Subcutaneous adipose tissue (tissue), 4 donors: Measurements from ENCODE around the gene OR5J2. TPM values are rescaled to one million over a fixed set of nuclear protein-coding genes. Genes with fewer than 3 reads are reported as not detected.

Experiments
- total RNA-seq, 4 donors: library from RNA; depleted of rRNA; stranded (reverse); fragments of >200 nt; gene quantifications; one replicate each; pipeline ENCODE4 v1.1.0, GENCODE V29; 2016
- TF ChIP-seq, protein P1 (sequence below): fragments of 450-650 bp; IDR thresholded peaks from one replicate; pipeline ENCODE4 v1.5.1; 2016; ENCODE audit warnings: low read depth, mild to moderate bottlenecking, control low read depth, antibody characterized with exemption, moderate library complexity

The OR5J2 gene
- total RNA-seq, 4 donors from 2014 or later = not detected

DNA sequence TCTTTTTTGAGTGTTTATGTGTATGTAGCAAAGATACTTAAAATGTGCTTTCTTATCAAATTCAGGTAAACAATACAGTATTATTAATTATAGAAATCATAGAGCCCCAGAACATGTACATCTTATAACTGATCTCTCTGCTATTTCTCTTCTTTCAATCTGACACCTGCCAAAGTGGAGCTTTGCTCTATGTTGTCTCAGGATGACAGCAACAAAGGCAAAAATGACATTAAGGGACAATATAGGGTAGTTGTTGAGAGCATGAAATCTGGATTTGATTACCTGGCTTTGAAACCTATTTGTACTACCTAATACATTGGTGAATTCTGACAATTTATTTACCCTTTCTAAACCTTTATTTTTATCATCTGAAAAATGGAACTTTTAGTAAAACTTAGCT lies 7.0 kb downstream of the OR5J2 start:
- TF ChIP-seq, protein P1, sequence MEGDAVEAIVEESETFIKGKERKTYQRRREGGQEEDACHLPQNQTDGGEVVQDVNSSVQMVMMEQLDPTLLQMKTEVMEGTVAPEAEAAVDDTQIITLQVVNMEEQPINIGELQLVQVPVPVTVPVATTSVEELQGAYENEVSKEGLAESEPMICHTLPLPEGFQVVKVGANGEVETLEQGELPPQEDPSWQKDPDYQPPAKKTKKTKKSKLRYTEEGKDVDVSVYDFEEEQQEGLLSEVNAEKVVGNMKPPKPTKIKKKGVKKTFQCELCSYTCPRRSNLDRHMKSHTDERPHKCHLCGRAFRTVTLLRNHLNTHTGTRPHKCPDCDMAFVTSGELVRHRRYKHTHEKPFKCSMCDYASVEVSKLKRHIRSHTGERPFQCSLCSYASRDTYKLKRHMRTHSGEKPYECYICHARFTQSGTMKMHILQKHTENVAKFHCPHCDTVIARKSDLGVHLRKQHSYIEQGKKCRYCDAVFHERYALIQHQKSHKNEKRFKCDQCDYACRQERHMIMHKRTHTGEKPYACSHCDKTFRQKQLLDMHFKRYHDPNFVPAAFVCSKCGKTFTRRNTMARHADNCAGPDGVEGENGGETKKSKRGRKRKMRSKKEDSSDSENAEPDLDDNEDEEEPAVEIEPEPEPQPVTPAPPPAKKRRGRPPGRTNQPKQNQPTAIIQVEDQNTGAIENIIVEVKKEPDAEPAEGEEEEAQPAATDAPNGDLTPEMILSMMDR = no peak

DNA sequence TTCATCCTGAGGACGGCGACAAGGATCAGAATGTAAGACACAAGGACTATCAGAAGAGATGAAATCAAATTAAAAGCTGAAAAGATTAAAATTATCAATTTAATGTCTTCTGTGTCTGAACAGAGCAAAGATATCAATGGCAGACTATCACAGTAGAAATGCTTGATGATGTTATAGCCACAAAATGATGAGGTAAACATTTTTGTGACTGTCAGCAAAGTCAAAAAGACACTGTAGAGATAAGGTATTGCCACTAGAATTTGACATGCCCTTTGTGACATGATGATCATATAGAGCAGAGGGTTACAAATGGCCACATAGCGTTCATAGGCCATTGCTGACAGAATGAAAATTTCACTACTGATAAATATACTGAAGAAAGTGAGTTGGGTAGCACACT lies 12.2 kb downstream of the OR5J2 start:
- TF ChIP-seq, protein P1 = no peak

DNA sequence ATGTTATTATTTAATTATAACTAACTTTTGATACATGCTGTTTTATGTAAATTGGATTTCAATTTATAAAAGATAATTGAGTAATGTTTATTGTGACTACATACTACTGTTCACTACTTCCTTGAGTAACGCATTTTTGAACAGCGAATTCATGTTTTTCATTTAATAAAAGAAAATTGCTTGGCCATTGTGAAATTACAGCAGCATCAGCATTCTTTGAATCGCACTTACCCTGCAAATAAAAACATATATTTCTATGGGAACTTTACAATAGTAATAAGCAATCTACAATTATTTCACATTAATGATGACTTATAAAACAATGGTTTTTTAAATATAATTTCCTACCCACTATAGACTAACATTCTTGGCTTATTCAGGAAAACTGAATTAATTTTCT lies 20.3 kb downstream of the OR5J2 start:
- TF ChIP-seq, protein P1 = no peak

- TF ChIP-seq, protein P1 = no peak
Observed at GRCh38 chr11:56197367-56197766, 20.9 kb downstream of the OR5J2 start.

GRCh38 chr11:56207790-56208189 lies 31.4 kb downstream of the OR5J2 start:
- TF ChIP-seq, protein P1 = no peak

GRCh38 chr11:56214537-56214936 lies 38.1 kb downstream of the OR5J2 start:
- TF ChIP-seq, protein P1 = no peak

Other genes with a start within 250 kb of the OR5J2 start
- gene OR5I1, start 240.2 kb upstream of the OR5J2 start, total RNA-seq = not detected
- not detected for gene OR10AG1, start 206.7 kb upstream of the OR5J2 start, total RNA-seq
- gene OR5F1, start 182.0 kb upstream of the OR5J2 start, total RNA-seq = not detected
- not detected for gene OR5AS1, start 149.0 kb upstream of the OR5J2 start, total RNA-seq
- not detected for gene OR8I2, start 83.3 kb upstream of the OR5J2 start, total RNA-seq
- not detected for gene OR8H2, start 72.9 kb upstream of the OR5J2 start, total RNA-seq
- not detected for gene OR8H3, start 54.2 kb upstream of the OR5J2 start, total RNA-seq
- not detected for gene OR8J3, start 36.4 kb upstream of the OR5J2 start, total RNA-seq
- gene OR8K5, start 16.3 kb upstream of the OR5J2 start, total RNA-seq = not detected
- gene OR5T2, start 57.6 kb downstream of the OR5J2 start, total RNA-seq = not detected
- not detected for gene OR5T3, start 75.6 kb downstream of the OR5J2 start, total RNA-seq
- not detected for gene OR5T1, start 97.5 kb downstream of the OR5J2 start, total RNA-seq
- gene OR8H1, start 115.6 kb downstream of the OR5J2 start, total RNA-seq = not detected
- not detected for gene OR8K3, start 138.5 kb downstream of the OR5J2 start, total RNA-seq
- gene OR8K1, start 169.4 kb downstream of the OR5J2 start, total RNA-seq = not detected
- not detected for gene OR8J1, start 177.7 kb downstream of the OR5J2 start, total RNA-seq
- not detected for gene OR8U1, start 199.0 kb downstream of the OR5J2 start, total RNA-seq
- not detected for gene OR5AL1, start 236.1 kb downstream of the OR5J2 start, total RNA-seq